ENCODE data around the gene CCDC134.
A peak's percentile ranks its signal among the peaks of the same experiment; 100 is the strongest.
"Not testable (repeated sequence)": the region's sequence is repeated elsewhere in the genome, so short reads cannot be mapped to it uniquely, and the experiment has no call there.

Gene CCDC134

GRCh38 chr22:41834005-41834944 is 33.8 kb downstream of the CCDC134 start:
- TF ChIP-seq CTCF (IDR thresholded peaks at IDR 0.05) = no peak
- Histone ChIP-seq H3K27ac (peak overlapping the region; percentile 90 to 91), H3K4me3 (peak overlapping the region; percentile 94)
- no peak for DNase-seq (ENCODE audit: low spot score)

GRCh38 chr22:41835462-41835861 is 35.0 kb downstream of the CCDC134 start:
- not testable (repeated sequence) for DNase-seq (ENCODE audit: low spot score); H3K4me3 ChIP-seq; H3K27ac ChIP-seq

- no peak for TF ChIP-seq CTCF (IDR thresholded peaks at IDR 0.05)
- no peak for DNase-seq (ENCODE audit: low spot score)
- Histone ChIP-seq H3K4me3 (no peak overlapping the region), H3K27ac (no peak overlapping the region)
Observed at GRCh38 chr22:41836551-41836950, 36.1 kb downstream of the CCDC134 start.

GRCh38 chr22:41838842-41839618 is 38.6 kb downstream of the CCDC134 start:
- Histone ChIP-seq H3K27ac (no peak overlapping the region), H3K4me3 (no peak overlapping the region)
- DNase-seq (ENCODE audit: low spot score) = no peak
- TF ChIP-seq CTCF (IDR thresholded peaks at IDR 0.05) = no peak

- Histone ChIP-seq H3K4me3 (no peak overlapping the region), H3K27ac (no peak overlapping the region)
- no peak for TF ChIP-seq CTCF (IDR thresholded peaks at IDR 0.05)
- no peak for DNase-seq (ENCODE audit: low spot score)
Observed at GRCh38 chr22:41840216-41840615, 39.7 kb downstream of the CCDC134 start.

- TF ChIP-seq CTCF (IDR thresholded peaks at IDR 0.05) = no peak
- no peak for DNase-seq (ENCODE audit: low spot score)
- peak overlapping the region in 1 of 2 donors; percentile 59 for H3K27ac ChIP-seq
- H3K4me3 ChIP-seq = no peak overlapping the region
Observed at GRCh38 chr22:41841085-41841712, 40.7 kb downstream of the CCDC134 start.
